ENCODE data around the gene SLC13A1. TPM values are rescaled to one million over a fixed set of nuclear protein-coding genes. Genes with fewer than 3 reads are reported as not detected.

SLC13A1 gene
- total RNA-seq, 4 donors from 2014 or later: 0.11 TPM; not detected in 3

DNA sequence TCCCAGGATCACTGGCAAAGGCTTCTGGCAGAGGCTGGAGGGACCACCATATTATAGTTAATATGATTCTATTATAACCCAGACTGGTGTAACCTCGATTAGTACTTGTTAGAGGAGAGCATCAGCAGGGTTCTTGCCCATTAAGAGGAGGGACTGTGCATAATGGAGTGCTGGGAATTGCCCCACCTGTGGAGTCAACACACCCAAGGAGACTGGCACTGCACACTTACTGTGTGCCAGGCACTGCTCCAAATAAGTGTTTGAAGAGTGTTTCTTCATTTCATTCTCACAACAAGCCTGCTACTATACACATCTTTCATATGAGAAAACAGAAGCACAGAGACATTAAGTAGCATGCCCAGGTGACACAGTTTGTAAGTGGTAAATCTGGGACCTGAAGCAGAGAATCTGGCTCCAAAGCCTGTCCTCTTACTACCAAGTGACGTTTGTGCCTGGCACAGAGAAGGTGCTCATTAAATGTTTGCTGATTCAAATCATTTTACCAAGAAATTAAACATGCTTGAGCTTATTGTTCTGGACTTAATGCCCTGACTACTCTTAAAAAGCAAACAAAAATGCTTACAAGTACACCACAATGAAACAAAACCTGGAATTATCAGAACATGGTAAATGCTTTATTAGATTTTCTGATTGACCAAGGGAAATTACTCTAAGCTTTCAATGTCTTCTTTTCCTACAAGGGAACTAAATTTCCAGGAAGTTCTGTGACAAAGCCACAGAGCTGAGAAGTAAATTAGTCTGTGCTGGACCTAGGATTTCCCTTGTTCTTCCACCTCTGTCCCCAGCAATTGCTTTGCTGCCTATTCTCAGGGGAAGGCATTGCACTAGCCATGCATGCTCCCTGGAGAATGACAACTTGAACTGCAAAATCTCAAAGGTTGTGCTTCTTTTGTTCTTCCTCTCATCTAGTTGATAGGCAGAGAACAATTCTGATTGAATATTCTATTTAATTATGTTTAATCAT, 809 bp downstream of the SLC13A1 start:
- intact Hi-C loops (cut with DNase I): no loop called here
- H3K9me3 ChIP-seq: no peaks in the 10 kb centered on the region
- DNase-seq (ENCODE audit: extremely low spot score): no peak
- H3K4me1 ChIP-seq: no peaks in the 10 kb centered on the region
- WGBS: 73% methylated on average over 2 of the region's 2 CpGs
- H3K36me3 ChIP-seq: no peaks in the 10 kb centered on the region
- TF ChIP-seq EP300 (IDR thresholded peaks at IDR 0.05) (no peak), POLR2A (IDR thresholded peaks at IDR 0.05; ENCODE audit: low read depth) (no peak), POLR2AphosphoS5 (IDR thresholded peaks at IDR 0.05) (no peak)
- TF ChIP-seq, protein P1, sequence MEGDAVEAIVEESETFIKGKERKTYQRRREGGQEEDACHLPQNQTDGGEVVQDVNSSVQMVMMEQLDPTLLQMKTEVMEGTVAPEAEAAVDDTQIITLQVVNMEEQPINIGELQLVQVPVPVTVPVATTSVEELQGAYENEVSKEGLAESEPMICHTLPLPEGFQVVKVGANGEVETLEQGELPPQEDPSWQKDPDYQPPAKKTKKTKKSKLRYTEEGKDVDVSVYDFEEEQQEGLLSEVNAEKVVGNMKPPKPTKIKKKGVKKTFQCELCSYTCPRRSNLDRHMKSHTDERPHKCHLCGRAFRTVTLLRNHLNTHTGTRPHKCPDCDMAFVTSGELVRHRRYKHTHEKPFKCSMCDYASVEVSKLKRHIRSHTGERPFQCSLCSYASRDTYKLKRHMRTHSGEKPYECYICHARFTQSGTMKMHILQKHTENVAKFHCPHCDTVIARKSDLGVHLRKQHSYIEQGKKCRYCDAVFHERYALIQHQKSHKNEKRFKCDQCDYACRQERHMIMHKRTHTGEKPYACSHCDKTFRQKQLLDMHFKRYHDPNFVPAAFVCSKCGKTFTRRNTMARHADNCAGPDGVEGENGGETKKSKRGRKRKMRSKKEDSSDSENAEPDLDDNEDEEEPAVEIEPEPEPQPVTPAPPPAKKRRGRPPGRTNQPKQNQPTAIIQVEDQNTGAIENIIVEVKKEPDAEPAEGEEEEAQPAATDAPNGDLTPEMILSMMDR (IDR thresholded peaks at IDR 0.05): no peak
- no peak overlapping the region for H3K27ac ChIP-seq (replicated peaks in 1 of 4)
- no peak overlapping the region for H3K4me3 ChIP-seq
- H3K27me3 ChIP-seq: no peaks in the 10 kb centered on the region

DNA sequence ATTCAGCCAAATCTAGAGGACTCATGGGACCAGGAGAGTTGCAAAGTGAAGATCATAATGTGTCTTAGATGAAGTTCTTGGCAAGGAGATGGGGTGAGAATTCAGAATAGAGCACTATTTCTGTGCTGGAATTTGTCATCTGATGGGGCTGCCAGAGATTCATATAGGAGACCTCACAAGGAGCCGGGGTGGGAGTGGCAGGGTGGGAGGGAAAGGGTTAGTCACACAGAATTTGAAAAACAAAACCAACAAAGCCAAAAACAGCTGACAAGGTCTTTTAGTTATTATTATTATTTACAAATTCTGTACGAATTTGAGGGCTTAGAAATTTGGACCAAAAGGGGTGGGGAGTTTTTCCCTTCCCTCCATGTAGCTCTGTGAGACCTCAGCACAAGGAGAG, 1.7 kb downstream of the SLC13A1 start:
- TF ChIP-seq, protein P1 (IDR thresholded peaks at IDR 0.05): no peak
- TF ChIP-seq POLR2AphosphoS5 (IDR thresholded peaks at IDR 0.05): no peak
- no peak for TF ChIP-seq EP300 (IDR thresholded peaks at IDR 0.05)
- TF ChIP-seq POLR2A (IDR thresholded peaks at IDR 0.05; ENCODE audit: low read depth): no peak
- 62% methylated on average over 2 of the region's 2 CpGs for WGBS
- no peak overlapping the region for H3K27ac ChIP-seq (replicated peaks in 1 of 4)

DNA sequence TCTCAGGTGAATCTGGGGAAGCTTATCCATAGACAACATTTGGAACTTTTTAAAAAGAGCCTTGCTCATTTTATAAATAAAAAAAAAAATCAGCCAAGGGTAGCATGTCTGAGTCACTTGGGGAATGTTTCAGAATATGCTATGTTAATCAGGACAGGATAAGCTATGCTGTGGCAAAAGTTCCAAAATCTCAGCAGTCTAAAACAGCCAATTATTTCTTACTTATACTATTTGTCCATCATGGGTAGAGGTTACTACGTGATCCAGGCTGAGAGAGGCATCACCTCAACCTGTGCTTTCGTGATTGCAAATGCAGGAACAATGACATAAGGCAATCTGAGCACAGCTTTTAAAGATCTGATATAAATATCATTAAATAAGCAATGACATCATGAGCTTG, 6.5 kb downstream of the SLC13A1 start:
- Histone ChIP-seq H3K4me3 (no peak overlapping the region), H3K27me3 (no peaks in the 10 kb centered on the region), H3K36me3 (no peaks in the 10 kb centered on the region), H3K27ac (replicated peaks in 1 of 4) (no peak overlapping the region), H3K9me3 (no peaks in the 10 kb centered on the region), H3K4me1 (no peaks in the 10 kb centered on the region)
- TF ChIP-seq, protein P1 (IDR thresholded peaks at IDR 0.05): no peak
- TF ChIP-seq POLR2A (IDR thresholded peaks at IDR 0.05; ENCODE audit: low read depth) (no peak), EP300 (IDR thresholded peaks at IDR 0.05) (no peak), POLR2AphosphoS5 (IDR thresholded peaks at IDR 0.05) (no peak)
- WGBS: 52% methylated on average over 2 of the region's 2 CpGs
- intact Hi-C loops (cut with DNase I): no loop called here
- DNase-seq (ENCODE audit: extremely low spot score): no peak

More for the DNA sequence above, 1.7 kb downstream of the SLC13A1 start:
- no peak overlapping the region for H3K4me3 ChIP-seq
- H3K4me1 ChIP-seq: no peaks in the 10 kb centered on the region
- H3K36me3 ChIP-seq: no peaks in the 10 kb centered on the region
- no peaks in the 10 kb centered on the region for H3K9me3 ChIP-seq
- intact Hi-C loops (cut with DNase I): no loop called here
- DNase-seq (ENCODE audit: extremely low spot score): no peak
- H3K27me3 ChIP-seq: no peaks in the 10 kb centered on the region

DNA sequence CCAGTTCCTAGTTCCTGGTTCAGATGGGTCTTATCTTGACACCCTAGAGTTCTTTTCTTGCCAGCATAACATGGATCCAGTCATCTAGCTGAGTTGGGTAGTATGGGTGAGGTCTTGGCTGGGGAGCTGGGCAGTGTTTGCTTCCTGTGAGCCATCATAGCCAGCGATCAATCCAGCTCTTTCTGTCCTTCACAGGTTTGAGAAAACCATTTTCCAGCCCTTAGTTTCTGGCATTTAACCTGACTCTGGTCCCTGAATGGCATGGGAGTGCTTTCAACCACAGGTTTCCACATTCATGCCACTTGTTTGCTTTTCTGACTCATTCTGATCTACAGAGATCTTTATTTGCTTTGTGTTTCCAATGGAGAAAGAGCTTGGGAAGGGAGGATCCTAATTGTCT, 8.6 kb downstream of the SLC13A1 start:
- no peaks in the 10 kb centered on the region for H3K36me3 ChIP-seq
- WGBS: 92% methylated on average over 1 of the region's 1 CpG
- H3K9me3 ChIP-seq: no peaks in the 10 kb centered on the region
- no peak overlapping the region for H3K4me3 ChIP-seq
- no peaks in the 10 kb centered on the region for H3K4me1 ChIP-seq
- H3K27ac ChIP-seq (replicated peaks in 1 of 4): no peak overlapping the region
- DNase-seq (ENCODE audit: extremely low spot score): no peak
- intact Hi-C loops (cut with DNase I): no loop called here
- no peaks in the 10 kb centered on the region for H3K27me3 ChIP-seq
- TF ChIP-seq POLR2A (IDR thresholded peaks at IDR 0.05; ENCODE audit: low read depth): no peak
- TF ChIP-seq POLR2AphosphoS5 (IDR thresholded peaks at IDR 0.05): no peak
- TF ChIP-seq EP300 (IDR thresholded peaks at IDR 0.05): no peak
- TF ChIP-seq, protein P1 (IDR thresholded peaks at IDR 0.05): no peak

All from esophagus muscularis mucosa (tissue), 4 donors.